ENCODE data around the gene MLH3. TPM values are rescaled to one million over a fixed set of nuclear protein-coding genes. Genes with fewer than 3 reads are reported as not detected.

The MLH3 gene
- total RNA-seq (2014; rRNA removed; shearing (Covaris generic)), result 10.9 and 11.1 TPM in 2 replicates
- polyA plus RNA-seq (2015; cell fraction: cytosol; rRNA removed), result 5.4 and 8.8 TPM in 2 replicates
- polyA plus RNA-seq (2015; cell fraction: nucleus; rRNA removed), result 14.4 and 23.1 TPM in 2 replicates

DNA sequence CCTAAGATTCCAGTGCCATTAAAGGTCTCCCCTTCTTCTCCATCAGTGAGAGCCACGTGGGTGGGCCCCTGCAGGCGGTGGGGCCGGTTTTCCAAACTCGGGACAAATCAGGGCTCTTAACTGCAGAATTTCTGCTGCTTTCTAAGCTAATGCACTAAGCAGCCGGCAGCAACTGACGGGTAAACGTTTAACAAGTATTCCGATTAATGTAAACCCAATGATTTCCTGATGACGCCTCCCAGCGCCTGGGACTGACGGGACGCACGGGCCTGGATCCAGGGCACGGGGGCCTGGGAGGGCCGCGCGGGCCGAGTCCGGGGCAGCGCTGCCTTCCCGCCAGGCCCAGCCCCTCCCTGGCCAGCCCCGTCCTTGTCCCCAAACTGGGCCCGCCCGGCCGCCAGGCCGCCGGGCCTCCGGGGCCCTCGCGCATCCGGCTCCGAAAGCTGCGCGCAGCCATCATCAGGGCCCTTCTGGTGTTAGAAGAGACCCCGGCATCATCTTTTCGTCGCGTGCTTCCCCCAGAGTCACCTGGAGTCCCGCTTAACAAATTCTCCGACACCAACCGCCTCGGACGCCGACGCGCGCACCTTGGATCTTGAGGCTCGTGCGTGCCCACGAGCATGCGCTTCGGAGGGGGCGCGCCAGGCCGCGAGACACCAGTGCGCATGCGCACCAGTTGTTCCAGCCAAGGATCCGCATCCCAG is at the start of gene MLH3:
MLH3 (minus strand) TSS at position 616 of the 704 bp plus-strand sequence. CDS start 1,812 bp downstream, outside the sequence.
- peak; percentile 50 for DNase-seq (ENCODE audit: low read depth, low spot score)
- in situ Hi-C loops (cut with HindIII; ENCODE audit: low pct_unique_long_range_greater_than_20kb, low sequenced_read_pairs), result no loop called here

DNA sequence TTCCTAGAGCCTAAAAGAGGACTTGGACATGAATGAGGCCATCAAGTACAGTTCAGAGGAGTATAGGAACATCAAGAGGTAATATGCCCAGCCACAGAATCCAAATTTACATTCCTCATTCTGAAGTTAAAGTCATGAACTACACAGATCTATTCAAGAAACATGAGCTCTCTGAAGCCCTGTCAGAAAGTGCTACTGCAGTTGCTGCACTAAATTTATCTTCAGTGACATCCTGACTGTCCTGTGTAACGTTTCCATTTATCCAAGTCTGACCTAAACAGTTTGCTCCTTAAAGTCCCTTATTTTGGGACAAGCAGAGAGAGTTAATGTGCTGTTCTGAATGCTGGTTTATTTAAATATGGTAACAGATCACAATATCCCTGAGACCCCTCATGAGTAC is 47.4 kb upstream of the MLH3 start:
- no peak for DNase-seq (ENCODE audit: low read depth, low spot score)
- in situ Hi-C loops (cut with HindIII; ENCODE audit: low pct_unique_long_range_greater_than_20kb, low sequenced_read_pairs), result no loop called here

DNA sequence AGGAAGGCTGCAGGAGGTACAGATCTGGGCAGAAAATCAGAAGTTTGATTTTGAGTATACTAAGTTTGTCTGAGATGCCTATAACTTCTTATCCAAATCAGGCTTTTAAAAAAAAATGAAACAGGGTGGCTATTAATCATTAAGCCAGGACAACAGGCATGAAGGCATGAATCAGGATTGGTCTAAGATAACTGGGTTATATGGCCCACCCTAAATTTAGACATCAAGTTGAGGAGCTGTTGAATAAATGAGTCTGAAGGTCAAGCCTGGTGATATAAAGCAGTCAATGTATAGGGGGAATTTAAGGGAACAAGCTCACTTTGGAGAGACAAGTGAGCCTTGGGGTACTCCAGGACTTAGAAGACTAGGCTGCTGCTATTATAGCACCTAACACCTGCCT is 46.9 kb upstream of the MLH3 start:
- in situ Hi-C loops (cut with HindIII; ENCODE audit: low pct_unique_long_range_greater_than_20kb, low sequenced_read_pairs), result no loop called here
- DNase-seq (ENCODE audit: low read depth, low spot score), result no peak

DNA sequence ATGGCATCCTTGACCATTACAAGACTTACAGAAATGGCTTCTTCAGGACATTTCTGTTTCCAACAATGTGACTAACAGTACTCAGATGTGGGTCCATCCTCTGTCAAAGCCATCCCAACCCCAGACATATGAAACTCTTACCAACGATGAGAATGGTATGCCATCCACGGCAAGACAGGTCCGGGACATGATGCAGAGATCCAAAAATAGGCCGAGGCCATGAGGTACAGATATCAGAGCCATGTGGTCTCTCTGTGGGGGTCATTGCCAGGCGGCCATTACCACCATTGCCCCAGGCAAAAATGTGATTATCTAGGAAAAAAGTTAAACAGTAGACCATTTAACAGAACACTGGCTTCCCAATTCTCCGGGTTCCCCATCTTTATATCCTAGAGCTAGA is 45.7 kb upstream of the MLH3 start:
- in situ Hi-C loops (cut with HindIII; ENCODE audit: low pct_unique_long_range_greater_than_20kb, low sequenced_read_pairs), result no loop called here
- no peak for DNase-seq (ENCODE audit: low read depth, low spot score)

DNA sequence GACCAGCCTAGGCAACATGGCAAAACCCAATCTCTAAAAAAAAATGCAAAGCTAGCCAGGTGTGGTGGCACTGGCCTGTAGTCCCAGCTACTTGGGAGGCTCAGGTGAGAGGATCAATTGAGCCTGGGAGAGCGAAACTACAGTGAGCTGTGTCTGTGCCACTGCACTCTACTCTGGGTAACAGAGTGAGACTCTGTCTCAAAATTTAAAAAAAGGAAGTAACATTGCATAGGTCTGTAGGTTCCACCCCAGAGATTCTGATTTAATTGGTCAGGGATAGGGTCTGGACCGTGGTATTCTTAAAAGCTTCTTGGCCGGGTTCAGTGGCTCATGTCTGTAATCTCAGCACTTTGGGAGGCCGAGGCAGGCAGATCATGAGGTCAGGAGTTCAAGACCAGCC is 44.4 kb upstream of the MLH3 start:
- no peak for DNase-seq (ENCODE audit: low read depth, low spot score)
- in situ Hi-C loops (cut with HindIII; ENCODE audit: low pct_unique_long_range_greater_than_20kb, low sequenced_read_pairs), result no loop called here

DNA sequence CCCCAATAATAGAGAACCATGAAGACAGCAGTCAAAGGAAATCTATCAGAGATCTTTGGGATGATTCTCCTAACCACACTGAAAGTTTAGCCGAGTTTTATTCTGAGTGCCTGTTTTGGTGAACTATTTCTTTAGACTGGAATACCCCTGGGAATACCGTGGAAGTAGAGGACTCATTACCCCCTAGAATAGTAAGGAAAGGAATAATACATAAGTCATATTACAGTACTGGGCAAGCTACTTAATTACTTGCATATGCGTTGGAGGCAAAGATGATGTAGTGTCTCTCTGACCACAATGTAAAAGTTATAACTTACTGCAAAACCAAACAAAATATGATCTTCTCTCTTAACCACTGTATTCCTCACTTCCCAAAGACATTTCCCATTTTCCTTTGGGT is 43.6 kb upstream of the MLH3 start:
- in situ Hi-C loops (cut with HindIII; ENCODE audit: low pct_unique_long_range_greater_than_20kb, low sequenced_read_pairs), result no loop called here

DNA sequence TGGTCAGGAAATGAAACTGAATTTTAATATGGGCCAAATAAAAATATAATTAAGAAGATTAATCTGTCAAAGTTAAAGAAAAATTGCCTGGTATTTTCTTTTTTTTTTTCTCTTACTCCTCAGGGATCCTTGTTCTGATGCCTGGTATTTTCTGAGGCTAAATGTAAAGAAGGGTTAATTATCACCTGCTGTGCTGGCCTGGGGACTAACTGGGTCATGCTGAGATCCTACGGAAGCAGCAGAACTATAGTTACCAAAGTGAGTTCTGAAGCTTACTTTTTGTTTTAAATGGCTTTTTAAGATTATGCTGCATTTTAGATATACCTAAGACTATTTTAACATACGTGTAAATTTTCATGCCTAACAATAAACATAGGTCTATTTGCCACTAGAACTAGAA is 41.4 kb upstream of the MLH3 start:
- in situ Hi-C loops (cut with HindIII; ENCODE audit: low pct_unique_long_range_greater_than_20kb, low sequenced_read_pairs), result no loop called here
- no peak for DNase-seq (ENCODE audit: low read depth, low spot score)

More for the DNA sequence above, 43.6 kb upstream of the MLH3 start:
- no peak for DNase-seq (ENCODE audit: low read depth, low spot score)

DNA sequence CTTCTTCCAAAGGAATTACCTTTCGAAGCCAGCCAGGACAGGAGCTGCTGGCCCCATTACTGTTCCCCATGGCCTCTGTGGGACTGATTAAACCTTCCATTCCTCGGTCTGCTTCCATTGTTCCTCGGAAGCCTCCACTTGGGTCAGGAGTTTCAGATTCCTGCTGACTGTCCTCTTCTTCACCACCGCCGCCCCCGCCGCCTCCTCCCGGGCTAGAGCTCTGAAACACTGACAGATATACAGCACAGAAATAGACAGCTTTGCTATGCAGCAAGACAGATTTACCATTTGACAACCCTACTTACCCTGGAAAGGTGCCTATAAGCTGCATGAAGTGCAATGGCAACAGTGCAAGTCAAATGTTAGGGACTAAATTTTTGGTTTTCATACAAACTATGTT is 40.0 kb upstream of the MLH3 start:
- in situ Hi-C loops (cut with HindIII; ENCODE audit: low pct_unique_long_range_greater_than_20kb, low sequenced_read_pairs), result no loop called here
- DNase-seq (ENCODE audit: low read depth, low spot score), result no peak

DNA sequence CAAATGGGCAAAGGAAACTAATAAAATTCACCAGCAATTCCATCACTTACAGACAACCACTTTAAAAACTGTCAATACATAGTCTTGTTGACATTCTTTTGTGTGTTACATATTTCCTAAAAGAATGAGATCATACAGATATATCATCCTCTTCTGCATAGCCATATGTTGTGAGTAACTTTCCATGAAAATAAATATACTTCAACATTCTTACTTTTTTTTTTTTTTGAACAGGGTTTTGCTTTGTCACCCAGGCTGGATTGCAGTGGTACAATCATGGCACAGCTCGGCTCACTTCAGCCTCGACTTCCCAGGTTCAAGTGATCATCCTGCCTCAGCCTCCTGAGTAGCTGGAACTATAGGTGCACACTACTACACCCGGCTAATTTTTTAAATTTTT is 39.1 kb upstream of the MLH3 start:
- in situ Hi-C loops (cut with HindIII; ENCODE audit: low pct_unique_long_range_greater_than_20kb, low sequenced_read_pairs), result no loop called here
- no peak for DNase-seq (ENCODE audit: low read depth, low spot score)

DNA sequence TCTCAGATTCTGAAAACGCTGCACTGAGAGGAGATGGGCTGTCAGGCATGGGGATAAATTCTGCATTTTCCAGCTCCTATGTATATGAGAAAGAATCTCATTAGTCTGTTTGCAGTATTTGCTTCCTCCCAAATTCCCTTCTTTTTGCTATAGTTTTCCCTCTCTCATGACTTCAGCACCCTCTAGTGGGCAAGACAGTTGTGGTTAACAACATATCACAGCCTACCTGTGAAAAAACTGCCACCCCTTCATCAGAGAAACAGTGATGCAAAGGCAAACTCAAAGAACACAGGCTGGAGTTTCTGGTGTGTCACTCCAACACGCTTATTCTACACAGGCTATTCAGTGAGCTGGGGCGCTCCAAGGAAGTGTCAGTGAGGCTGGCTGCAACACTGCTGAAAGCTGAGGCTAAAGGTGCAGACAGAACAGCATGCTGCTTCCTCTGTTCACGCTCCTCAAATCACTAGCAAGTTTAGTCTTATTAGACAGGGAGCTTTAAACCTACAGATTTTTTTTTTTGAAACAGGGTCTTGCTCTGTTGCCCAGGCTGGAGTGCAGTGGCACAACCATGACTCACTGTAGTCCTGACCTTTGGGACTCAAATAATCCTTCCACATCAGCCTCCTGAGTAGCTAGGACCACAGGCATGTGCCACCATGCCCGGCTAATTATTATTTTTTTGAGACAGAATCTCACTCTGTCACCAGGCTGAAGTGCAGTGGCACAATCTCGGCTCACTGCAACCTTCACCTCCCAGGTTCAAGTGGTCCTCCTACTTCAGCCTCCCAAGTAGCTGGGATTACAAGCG is 37.5 kb upstream of the MLH3 start:
- in situ Hi-C loops (cut with HindIII; ENCODE audit: low pct_unique_long_range_greater_than_20kb, low sequenced_read_pairs), result no loop called here
- peak; percentile 80 for DNase-seq (ENCODE audit: low read depth, low spot score)

DNA sequence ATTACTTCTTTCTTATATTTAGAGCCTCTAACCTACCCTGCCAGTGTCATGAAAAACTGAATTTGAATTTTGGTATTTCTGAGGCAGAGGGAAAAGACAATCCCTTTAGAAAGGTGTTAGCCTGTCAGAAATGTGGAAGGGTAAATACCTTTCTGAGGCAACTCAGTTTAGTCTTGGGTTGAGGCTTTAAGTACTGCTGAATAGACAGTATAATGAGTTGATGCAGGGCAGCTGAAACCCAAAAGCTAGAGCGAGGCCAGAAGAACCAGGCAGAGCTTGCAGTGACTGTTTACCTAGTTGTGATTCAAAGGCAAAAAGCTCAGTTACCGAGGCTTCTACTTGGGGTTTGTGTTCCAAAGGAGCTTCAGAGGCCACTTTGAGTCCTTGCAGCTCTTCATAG is 36.9 kb upstream of the MLH3 start:
- no peak for DNase-seq (ENCODE audit: low read depth, low spot score)
- in situ Hi-C loops (cut with HindIII; ENCODE audit: low pct_unique_long_range_greater_than_20kb, low sequenced_read_pairs), result no loop called here

DNA sequence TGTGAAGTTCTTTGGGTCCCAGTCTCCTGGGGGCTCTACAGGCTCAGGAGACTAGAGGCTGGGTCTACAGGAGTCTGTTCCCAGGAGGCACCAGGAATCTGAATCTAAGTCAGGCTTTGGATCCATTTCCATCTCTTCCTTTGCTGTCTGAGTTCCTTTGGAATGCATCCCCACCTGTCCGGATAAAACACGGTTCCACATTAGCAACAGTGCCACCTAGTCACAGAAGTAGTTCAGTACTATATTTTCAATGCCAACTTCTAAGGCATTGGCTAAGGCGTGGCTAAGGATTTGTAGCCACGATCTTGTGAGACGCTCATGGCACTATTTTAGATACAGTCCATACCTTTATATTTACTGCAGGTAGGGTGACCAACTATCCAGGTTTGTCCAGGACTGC is 33.2 kb upstream of the MLH3 start:
- DNase-seq (ENCODE audit: low read depth, low spot score), result no peak
- in situ Hi-C loops (cut with HindIII; ENCODE audit: low pct_unique_long_range_greater_than_20kb, low sequenced_read_pairs), result no loop called here

DNA sequence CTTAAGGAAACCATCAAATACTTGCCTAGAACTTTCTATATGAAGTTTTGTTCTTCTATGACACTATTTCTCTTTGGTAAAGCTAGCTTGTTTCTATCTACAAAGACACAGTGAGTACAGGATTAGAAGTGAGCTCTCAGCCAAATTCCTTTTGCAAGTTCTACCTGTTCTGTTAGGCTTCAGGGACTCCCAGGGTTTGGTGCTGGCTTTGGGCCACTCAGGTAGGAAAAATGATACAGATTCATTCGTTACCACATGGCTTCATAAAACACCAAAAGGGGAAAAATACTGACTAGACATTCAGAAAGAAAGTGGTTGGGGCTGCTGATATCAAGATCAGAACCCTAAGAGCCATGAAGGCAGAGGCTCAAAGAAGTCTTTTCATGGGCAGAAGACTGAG is 32.0 kb upstream of the MLH3 start:
- DNase-seq (ENCODE audit: low read depth, low spot score), result no peak
- in situ Hi-C loops (cut with HindIII; ENCODE audit: low pct_unique_long_range_greater_than_20kb, low sequenced_read_pairs), result no loop called here

DNA sequence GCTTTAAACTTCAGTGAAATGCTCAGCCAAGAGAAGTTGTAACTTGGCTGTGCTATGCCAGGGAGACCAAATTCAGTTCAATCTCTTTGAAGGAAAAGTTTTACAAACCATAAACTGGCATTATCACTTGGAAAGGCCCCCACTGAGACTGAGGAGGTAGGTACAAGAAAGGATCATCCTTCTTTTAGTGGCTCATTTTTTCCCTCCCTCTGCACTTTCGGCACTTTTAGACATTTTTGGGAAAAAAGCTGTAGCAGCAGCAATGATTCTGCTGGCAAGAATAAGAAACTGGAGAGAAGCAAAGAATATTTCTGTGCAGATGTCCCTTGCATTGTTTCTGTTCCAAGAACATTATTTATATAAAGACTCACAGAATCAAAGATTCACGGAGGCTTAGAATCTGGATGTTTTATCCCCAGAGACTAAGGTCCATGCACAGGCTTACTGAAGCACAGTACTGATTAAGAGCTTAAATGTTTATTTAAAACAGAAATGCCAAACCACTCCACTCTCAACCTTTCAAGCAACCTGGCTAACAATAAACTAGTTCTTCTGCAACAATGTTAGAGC is 30.5 kb upstream of the MLH3 start:
- no peak for DNase-seq (ENCODE audit: low read depth, low spot score)
- in situ Hi-C loops (cut with HindIII; ENCODE audit: low pct_unique_long_range_greater_than_20kb, low sequenced_read_pairs), result no loop called here

DNA sequence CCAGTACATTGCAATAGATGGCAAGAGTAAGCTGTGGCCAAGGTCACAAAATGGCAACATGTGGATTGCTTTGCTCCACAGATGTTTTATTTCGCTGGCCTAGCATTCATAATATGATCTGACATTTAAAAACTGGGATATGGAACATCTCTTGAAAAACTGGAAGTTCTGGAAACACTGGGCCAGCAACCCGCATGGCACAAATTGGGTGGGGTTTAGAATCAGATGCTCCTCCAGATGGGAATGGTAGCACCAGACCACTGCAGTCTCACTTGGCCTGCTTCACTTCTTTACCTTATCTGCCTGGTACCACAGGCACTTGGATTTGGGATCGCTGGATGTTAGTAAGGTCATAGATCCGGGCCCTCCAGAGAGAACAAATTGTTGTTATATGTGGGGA is 28.3 kb upstream of the MLH3 start:
- in situ Hi-C loops (cut with HindIII; ENCODE audit: low pct_unique_long_range_greater_than_20kb, low sequenced_read_pairs), result no loop called here
- no peak for DNase-seq (ENCODE audit: low read depth, low spot score)

DNA sequence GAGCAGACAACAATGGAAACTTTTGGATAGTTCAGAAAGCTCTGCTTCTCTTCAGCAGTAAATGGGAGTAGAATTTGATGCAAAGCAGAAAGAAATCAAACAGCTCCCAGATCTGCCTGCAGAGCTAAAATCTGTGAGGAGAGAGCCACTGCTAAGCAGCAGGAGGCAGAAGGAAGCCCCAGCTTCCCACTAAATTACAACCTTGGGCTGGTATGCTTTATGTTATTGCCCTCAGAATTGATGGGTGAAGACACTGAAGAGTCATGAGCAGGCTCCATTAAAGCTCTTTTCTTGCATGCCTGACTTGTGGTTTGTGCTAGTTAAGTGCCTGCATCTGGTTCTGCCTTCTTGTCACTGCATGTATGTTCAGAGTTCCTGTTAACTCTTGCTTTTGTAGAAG is 26.5 kb upstream of the MLH3 start:
- DNase-seq (ENCODE audit: low read depth, low spot score), result no peak
- in situ Hi-C loops (cut with HindIII; ENCODE audit: low pct_unique_long_range_greater_than_20kb, low sequenced_read_pairs), result no loop called here

DNA sequence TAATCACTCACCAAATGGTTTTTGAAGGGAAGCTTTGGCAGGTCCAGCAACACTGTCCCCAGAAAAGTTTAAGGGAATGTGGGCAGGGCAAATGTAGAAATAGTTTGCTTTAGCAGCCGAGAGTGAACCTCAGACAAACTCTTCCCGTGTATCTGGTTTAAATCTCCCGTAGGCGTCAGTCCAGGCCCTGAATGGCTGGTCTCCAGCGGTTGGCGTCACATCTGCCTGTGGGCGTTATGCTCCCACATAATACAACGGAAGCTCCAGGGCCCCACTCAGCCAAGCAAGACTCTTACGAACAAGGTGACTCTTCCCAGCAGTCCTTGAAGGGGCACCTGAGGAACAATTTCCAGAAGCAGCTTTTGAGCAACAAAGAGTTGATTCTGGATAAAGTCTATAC is 19.1 kb upstream of the MLH3 start:
- in situ Hi-C loops (cut with HindIII; ENCODE audit: low pct_unique_long_range_greater_than_20kb, low sequenced_read_pairs), result no loop called here
- no peak for DNase-seq (ENCODE audit: low read depth, low spot score)

DNA sequence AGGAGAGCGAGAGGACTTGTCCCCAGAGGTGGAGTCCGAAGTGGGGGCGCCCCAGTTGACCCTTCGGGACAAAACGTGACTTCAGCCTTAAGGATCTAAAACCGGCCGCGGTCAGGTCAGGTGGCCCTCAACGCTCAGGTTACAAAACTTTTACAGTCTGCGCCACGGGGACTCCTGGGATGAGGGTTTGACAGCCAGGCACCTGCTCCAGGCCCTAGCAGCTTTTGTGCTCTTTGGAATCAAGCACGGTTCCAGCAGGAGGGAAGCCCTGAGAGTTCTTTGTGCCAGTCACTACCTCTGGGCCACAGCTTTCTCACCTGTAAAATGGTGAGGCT is 18.5 kb upstream of the MLH3 start:
- in situ Hi-C loops (cut with HindIII; ENCODE audit: low pct_unique_long_range_greater_than_20kb, low sequenced_read_pairs), result no loop called here
- DNase-seq (ENCODE audit: low read depth, low spot score), result no peak

Data from SK-MEL-5 (cell line).